ENCODE measurements around the gene FLNC.

FLNC gene

GRCh38 chr7:128894101-128894440 lies 63.9 kb downstream of the FLNC start:
- no peak for DNase-seq

- DNase-seq = no peak
These were observed 65.1 kb downstream of the FLNC start for GRCh38 chr7:128895320-128895719.

GRCh38 chr7:128899392-128899791 lies 69.2 kb downstream of the FLNC start:
- no peak for DNase-seq

GRCh38 chr7:128900237-128900636 lies 70.0 kb downstream of the FLNC start:
- no peak for DNase-seq

GRCh38 chr7:128902761-128903585 lies 72.8 kb downstream of the FLNC start:
- no peak for DNase-seq

GRCh38 chr7:128903621-128904361 lies 73.6 kb downstream of the FLNC start:
- DNase-seq = no peak

GRCh38 chr7:128904381-128905197 lies 74.4 kb downstream of the FLNC start:
- DNase-seq = no peak

- no peak for DNase-seq
These were observed 76.0 kb downstream of the FLNC start for GRCh38 chr7:128906001-128906765.

- DNase-seq = no peak
These were observed 76.8 kb downstream of the FLNC start for GRCh38 chr7:128906766-128907559.

Measured in NCI-H524 treated with DMSO at 0.1 percent for 48 hours (cell line).